ENCODE results near the gene OVOL3. TPM values are rescaled to one million over a fixed set of nuclear protein-coding genes. Genes with fewer than 3 reads are reported as not detected.

The OVOL3 gene
- total RNA-seq, 1 donor from 2014 or later, result not detected

GRCh38 chr19:36103842-36104552 lies 6.9 kb upstream of the OVOL3 start:
- Mint-ChIP-seq H3K9me3 (ENCODE audit: unreplicated experiment) (no peaks in the 10 kb centered on the region), H3K4me1 (ENCODE audit: unreplicated experiment) (no peaks in the 10 kb centered on the region), H3K27me3 (ENCODE audit: unreplicated experiment) (peaks cover 4% of the 10 kb centered on the region), H3K27ac (ENCODE audit: unreplicated experiment) (no peak overlapping the region), H3K4me3 (ENCODE audit: unreplicated experiment) (no peak overlapping the region), H3K36me3 (ENCODE audit: low read depth, unreplicated experiment) (peaks cover 8% of the 10 kb centered on the region)
- no peak for TF ChIP-seq CTCF (IDR thresholded peaks at IDR 0.05; ENCODE audit: unreplicated experiment)
- DNase-seq (ENCODE audit: low spot score), result no peak

GRCh38 chr19:36106441-36106840 lies 4.5 kb upstream of the OVOL3 start:
- H3K4me1 Mint-ChIP-seq (ENCODE audit: unreplicated experiment), result no peaks in the 10 kb centered on the region
- no peak overlapping the region for H3K27ac Mint-ChIP-seq (ENCODE audit: unreplicated experiment)
- H3K27me3 Mint-ChIP-seq (ENCODE audit: unreplicated experiment), result peaks cover 4% of the 10 kb centered on the region
- H3K9me3 Mint-ChIP-seq (ENCODE audit: unreplicated experiment), result no peaks in the 10 kb centered on the region
- DNase-seq (ENCODE audit: low spot score), result no peak
- H3K36me3 Mint-ChIP-seq (ENCODE audit: low read depth, unreplicated experiment), result peaks cover 8% of the 10 kb centered on the region
- no peak overlapping the region for H3K4me3 Mint-ChIP-seq (ENCODE audit: unreplicated experiment)
- TF ChIP-seq CTCF (IDR thresholded peaks at IDR 0.05; ENCODE audit: unreplicated experiment), result no peak

GRCh38 chr19:36106991-36107390 lies 4.0 kb upstream of the OVOL3 start:
- no peak overlapping the region for H3K4me3 Mint-ChIP-seq (ENCODE audit: unreplicated experiment)
- H3K27me3 Mint-ChIP-seq (ENCODE audit: unreplicated experiment), result peaks cover 4% of the 10 kb centered on the region
- no peaks in the 10 kb centered on the region for H3K9me3 Mint-ChIP-seq (ENCODE audit: unreplicated experiment)
- H3K4me1 Mint-ChIP-seq (ENCODE audit: unreplicated experiment), result no peaks in the 10 kb centered on the region
- no peak for TF ChIP-seq CTCF (IDR thresholded peaks at IDR 0.05; ENCODE audit: unreplicated experiment)
- peaks cover 8% of the 10 kb centered on the region for H3K36me3 Mint-ChIP-seq (ENCODE audit: low read depth, unreplicated experiment)
- H3K27ac Mint-ChIP-seq (ENCODE audit: unreplicated experiment), result no peak overlapping the region
- no peak for DNase-seq (ENCODE audit: low spot score)

- Mint-ChIP-seq H3K4me3 (ENCODE audit: unreplicated experiment) (no peak overlapping the region), H3K4me1 (ENCODE audit: unreplicated experiment) (peaks cover 6% of the 10 kb centered on the region), H3K27me3 (ENCODE audit: unreplicated experiment) (peaks cover 7% of the 10 kb centered on the region), H3K9me3 (ENCODE audit: unreplicated experiment) (no peaks in the 10 kb centered on the region), H3K36me3 (ENCODE audit: low read depth, unreplicated experiment) (peaks cover 8% of the 10 kb centered on the region), H3K27ac (ENCODE audit: unreplicated experiment) (no peak overlapping the region)
- TF ChIP-seq CTCF (IDR thresholded peaks at IDR 0.05; ENCODE audit: unreplicated experiment), result no peak
- no peak for DNase-seq (ENCODE audit: low spot score)
Measured at GRCh38 chr19:36108684-36109083, 2.3 kb upstream of the OVOL3 start.

- no peak for TF ChIP-seq CTCF (IDR thresholded peaks at IDR 0.05; ENCODE audit: unreplicated experiment)
- H3K27me3 Mint-ChIP-seq (ENCODE audit: unreplicated experiment), result peaks cover 16% of the 10 kb centered on the region
- H3K4me3 Mint-ChIP-seq (ENCODE audit: unreplicated experiment), result no peak overlapping the region
- DNase-seq (ENCODE audit: low spot score), result no peak
- no peaks in the 10 kb centered on the region for H3K9me3 Mint-ChIP-seq (ENCODE audit: unreplicated experiment)
- H3K4me1 Mint-ChIP-seq (ENCODE audit: unreplicated experiment), result peaks cover 14% of the 10 kb centered on the region
- H3K27ac Mint-ChIP-seq (ENCODE audit: unreplicated experiment), result no peak overlapping the region
- H3K36me3 Mint-ChIP-seq (ENCODE audit: low read depth, unreplicated experiment), result peaks cover 7% of the 10 kb centered on the region
Measured at GRCh38 chr19:36111200-36111539, 227 bp downstream of the OVOL3 start.
